Measurements from ENCODE around the gene BBS9.
"Not testable (repeated sequence)": the region's sequence is repeated elsewhere in the genome, so short reads cannot be mapped to it uniquely, and the experiment has no call there.

Gene BBS9

GRCh38 chr7:33201821-33202220 is 72.5 kb downstream of the BBS9 start:
- no peak for DNase-seq

GRCh38 chr7:33210958-33211357 is 81.6 kb downstream of the BBS9 start:
- no peak for DNase-seq

GRCh38 chr7:33212144-33212543 is 82.8 kb downstream of the BBS9 start:
- no peak for DNase-seq

- no peak for DNase-seq
These were observed 86.6 kb downstream of the BBS9 start for GRCh38 chr7:33215992-33216391.

- no peak for DNase-seq
These were observed 88.2 kb downstream of the BBS9 start for GRCh38 chr7:33217595-33217994.

GRCh38 chr7:33218841-33219535 is 89.6 kb downstream of the BBS9 start:
- DNase-seq: not testable (repeated sequence)

GRCh38 chr7:33220231-33220630 is 90.9 kb downstream of the BBS9 start:
- no peak for DNase-seq

- no peak for DNase-seq
These were observed 92.0 kb downstream of the BBS9 start for GRCh38 chr7:33221390-33221789.

- no peak for DNase-seq
These were observed 103.3 kb downstream of the BBS9 start for GRCh38 chr7:33232632-33233145.

- no peak for DNase-seq
These were observed 104.3 kb downstream of the BBS9 start for GRCh38 chr7:33233659-33234058.

GRCh38 chr7:33237036-33237435 is 107.7 kb downstream of the BBS9 start:
- DNase-seq: no peak

- DNase-seq: no peak
These were observed 114.0 kb downstream of the BBS9 start for GRCh38 chr7:33243319-33243881.

- DNase-seq: no peak
These were observed 119.3 kb downstream of the BBS9 start for GRCh38 chr7:33248671-33249070.

GRCh38 chr7:33250421-33250871 is 121.1 kb downstream of the BBS9 start:
- DNase-seq: no peak

GRCh38 chr7:33251301-33251700 is 121.9 kb downstream of the BBS9 start:
- no peak for DNase-seq

- no peak for DNase-seq
These were observed 129.2 kb downstream of the BBS9 start for GRCh38 chr7:33258491-33258951.

GRCh38 chr7:33261585-33261984 is 132.2 kb downstream of the BBS9 start:
- no peak for DNase-seq

GRCh38 chr7:33262476-33262875 is 133.1 kb downstream of the BBS9 start:
- DNase-seq: no peak

- not testable (repeated sequence) for DNase-seq
These were observed 142.5 kb downstream of the BBS9 start for GRCh38 chr7:33271839-33272371.

GRCh38 chr7:33273356-33273755 is 144.0 kb downstream of the BBS9 start:
- no peak for DNase-seq

- DNase-seq: no peak
These were observed 147.0 kb downstream of the BBS9 start for GRCh38 chr7:33276325-33276724.

- no peak for DNase-seq
These were observed 147.4 kb downstream of the BBS9 start for GRCh38 chr7:33276729-33277128.

GRCh38 chr7:33278095-33278494 is 148.7 kb downstream of the BBS9 start:
- no peak for DNase-seq

- DNase-seq: no peak
These were observed 157.1 kb downstream of the BBS9 start for GRCh38 chr7:33286501-33286900.
